Upper lobe of left lung (tissue), 6 donors: Measurements from ENCODE around the gene AQP2. TPM values are rescaled to one million over a fixed set of nuclear protein-coding genes. Genes with fewer than 3 reads are reported as not detected.

Source experiments
- ATAC-seq, 2 donors: fragments of 200-7000 bp; cut with Tn5 transposase; one replicate each; pipeline ENCODE4 v1.9.1; 2022; ENCODE audit warnings: mild to moderate bottlenecking in 2 of 2, moderate library complexity in 2 of 2; ENCODE audit not compliant: low FRiP score in 2 of 2
- DNase-seq, 2 donors: peaks; one replicate each; pipeline ENCODE4 v3.0.0-alpha.2; 2019 to 2020
- H3K27ac ChIP-seq, 4 donors: fragments of 200-600 bp; sonication (generic); one replicate each; pipeline ENCODE4 v1.5.1; 2016 to 2019
- H3K27me3 ChIP-seq, 4 donors: fragments of 200-600 bp; sonication (generic); one replicate each; pipeline ENCODE4 v1.5.1; 2017 to 2019
- H3K36me3 ChIP-seq, 4 donors: fragments of 200-600 bp; sonication (generic); one replicate each; pipeline ENCODE4 v1.5.1; 2016 to 2019
- H3K4me1 ChIP-seq, 4 donors: fragments of 200-600 bp; sonication (generic); one replicate each; pipeline ENCODE4 v1.5.1; 2018 to 2019
- H3K4me3 ChIP-seq, 4 donors: fragments of 200-600 bp; sonication (generic); one replicate each; pipeline ENCODE4 v1.5.1; 2017 to 2019; ENCODE audit warnings: mild to moderate bottlenecking in 2 of 4, moderate library complexity in 1 of 4
- H3K9me3 ChIP-seq, 4 donors: fragments of 200-600 bp; sonication (generic); one replicate each; pipeline ENCODE4 v1.5.1; 2018 to 2019
- EP300 ChIP-seq, 4 donors: sonication (generic); formaldehyde crosslinking; IDR thresholded peaks; one replicate each; pipeline ENCODE4 v1.5.1; 2017; ENCODE audit warnings: antibody characterized with exemption in 4 of 4, control low read depth in 2 of 4
- POLR2A ChIP-seq, 4 donors: fragments of 450-650 bp; IDR thresholded peaks; one replicate each; pipeline ENCODE4 v1.5.1; 2016 to 2017; ENCODE audit warnings: antibody characterized with exemption in 4 of 4, mild to moderate bottlenecking in 2 of 4
- POLR2AphosphoS5 ChIP-seq, 2 donors: sonication (generic); formaldehyde crosslinking; IDR thresholded peaks; one replicate each; pipeline ENCODE4 v1.5.1; 2017; ENCODE audit warnings: antibody characterized with exemption in 2 of 2
- whole genome bisulfite sequencing, 2 donors: methylation state at CpG; one replicate each; pipeline ENCODE4 v1.1.5; 2017 to 2018; 5-methylcytosine and 5-hydroxymethylcytosine counted together
- total RNA-seq, 6 donors: library from RNA; depleted of rRNA in 4 of 6; stranded (reverse); fragments of >200 nt in 4 of 6; gene quantifications; one replicate each; pipeline versions ENCODE4 v1.1.0 to v1.2.1, GENCODE V29; 2016 to 2021
- TF ChIP-seq, protein P1 (sequence below), 6 experiments: fragments of 450-650 bp in 4 of 6; fragments of 200-600 bp in 2 of 6; sonication (generic) in 2 of 6; IDR thresholded peaks; one replicate each; pipeline ENCODE4 v1.5.1; 2016 to 2019; ENCODE audit warnings: antibody characterized with exemption in 6 of 6
- donor health status: DM: no; HTN: no; CAD: no; lungs with moderate emphysema.
- donor health status: DM: no; HTN: yes; CAD: no; lungs with severe emphysema.

AQP2 gene
- total RNA-seq, 6 donors from 2014 or later, result 0.15 TPM; not detected in 5

- Histone ChIP-seq H3K9me3 (no peaks in the 10 kb centered on the region), H3K36me3 (no peaks in the 10 kb centered on the region), H3K4me3 (peak overlapping the region in 2 of 4 donors; percentile 23 to 27), H3K27me3 (no peaks in the 10 kb centered on the region), H3K4me1 (peaks cover 10 to 24% (median 14%) of the 10 kb centered on the region in 4 donors), H3K27ac (peak overlapping the region in 3 of 4 donors; percentile 27 to 56 (median 36))
- 11% methylated on average over 28 of the region's 28 CpGs for WGBS, 2 donors
- DNase-seq (peak; percentile 85 to 94), ATAC-seq (peak; percentile 90 to 97)
- no peak for TF ChIP-seq POLR2A (IDR thresholded peaks at IDR 0.05)
- TF ChIP-seq, protein P1, sequence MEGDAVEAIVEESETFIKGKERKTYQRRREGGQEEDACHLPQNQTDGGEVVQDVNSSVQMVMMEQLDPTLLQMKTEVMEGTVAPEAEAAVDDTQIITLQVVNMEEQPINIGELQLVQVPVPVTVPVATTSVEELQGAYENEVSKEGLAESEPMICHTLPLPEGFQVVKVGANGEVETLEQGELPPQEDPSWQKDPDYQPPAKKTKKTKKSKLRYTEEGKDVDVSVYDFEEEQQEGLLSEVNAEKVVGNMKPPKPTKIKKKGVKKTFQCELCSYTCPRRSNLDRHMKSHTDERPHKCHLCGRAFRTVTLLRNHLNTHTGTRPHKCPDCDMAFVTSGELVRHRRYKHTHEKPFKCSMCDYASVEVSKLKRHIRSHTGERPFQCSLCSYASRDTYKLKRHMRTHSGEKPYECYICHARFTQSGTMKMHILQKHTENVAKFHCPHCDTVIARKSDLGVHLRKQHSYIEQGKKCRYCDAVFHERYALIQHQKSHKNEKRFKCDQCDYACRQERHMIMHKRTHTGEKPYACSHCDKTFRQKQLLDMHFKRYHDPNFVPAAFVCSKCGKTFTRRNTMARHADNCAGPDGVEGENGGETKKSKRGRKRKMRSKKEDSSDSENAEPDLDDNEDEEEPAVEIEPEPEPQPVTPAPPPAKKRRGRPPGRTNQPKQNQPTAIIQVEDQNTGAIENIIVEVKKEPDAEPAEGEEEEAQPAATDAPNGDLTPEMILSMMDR (IDR thresholded peaks at IDR 0.05), result peak; percentile 75 to 85 (median 80)
Observed at GRCh38 chr12:49945394-49946080, 5.0 kb upstream of the AQP2 start.

DNA sequence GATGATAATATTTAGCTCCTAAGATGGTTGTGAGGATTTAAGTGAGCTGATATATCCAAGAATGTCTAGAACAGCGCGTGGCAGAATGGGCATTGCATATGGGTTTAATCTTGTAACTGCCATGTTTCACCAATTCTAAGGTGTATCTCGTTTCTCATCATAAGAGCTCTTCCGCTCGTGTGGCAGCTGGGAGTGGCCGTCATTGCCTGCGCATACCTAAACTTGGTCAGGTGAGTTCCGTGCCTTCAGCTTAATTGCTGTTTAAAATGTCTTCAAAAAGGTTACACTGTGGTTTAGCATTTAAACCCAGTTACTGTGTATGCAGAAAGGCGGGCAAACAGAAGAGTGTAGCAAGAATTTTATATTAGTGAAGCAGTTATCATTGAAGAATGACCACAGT lies 4.5 kb upstream of the AQP2 start:
- H3K9me3 ChIP-seq, result no peaks in the 10 kb centered on the region
- no peak overlapping the region for H3K4me3 ChIP-seq
- no peaks in the 10 kb centered on the region for H3K27me3 ChIP-seq
- WGBS, 2 donors, result 71% methylated on average over 9 of the region's 9 CpGs
- TF ChIP-seq POLR2AphosphoS5 (IDR thresholded peaks at IDR 0.05) (no peak), EP300 (IDR thresholded peaks at IDR 0.05) (no peak), POLR2A (IDR thresholded peaks at IDR 0.05) (no peak)
- TF ChIP-seq, protein P1 (IDR thresholded peaks at IDR 0.05), result no peak
- H3K4me1 ChIP-seq, result peaks cover 10 to 24% (median 14%) of the 10 kb centered on the region in 4 donors
- ATAC-seq (no peak), DNase-seq (peak in 1 of 2 donors; percentile 56)
- H3K27ac ChIP-seq, result peak overlapping the region in 2 of 4 donors; percentile 36 to 56
- H3K36me3 ChIP-seq, result no peaks in the 10 kb centered on the region

GRCh38 chr12:49946497-49946896 lies 4.0 kb upstream of the AQP2 start:
- DNase-seq, result no peak
- H3K4me3 ChIP-seq, result no peak overlapping the region
- TF ChIP-seq, protein P1 (IDR thresholded peaks at IDR 0.05), result no peak
- TF ChIP-seq POLR2AphosphoS5 (IDR thresholded peaks at IDR 0.05) (no peak), POLR2A (IDR thresholded peaks at IDR 0.05) (no peak), EP300 (IDR thresholded peaks at IDR 0.05) (no peak)
- WGBS, 2 donors, result 56 to 69% methylated on average over 3 of the region's 3 CpGs
- H3K27me3 ChIP-seq, result no peaks in the 10 kb centered on the region
- H3K27ac ChIP-seq, result no peak overlapping the region
- H3K36me3 ChIP-seq, result no peaks in the 10 kb centered on the region
- H3K9me3 ChIP-seq, result no peaks in the 10 kb centered on the region
- ATAC-seq, result no peak
- peaks cover 10 to 24% (median 14%) of the 10 kb centered on the region in 4 donors for H3K4me1 ChIP-seq

GRCh38 chr12:49947593-49948226 lies 2.8 kb upstream of the AQP2 start:
- H3K36me3 ChIP-seq, result no peaks in the 10 kb centered on the region
- no peak overlapping the region for H3K27ac ChIP-seq
- peaks cover 10 to 27% (median 19%) of the 10 kb centered on the region in 4 donors for H3K4me1 ChIP-seq
- no peak overlapping the region for H3K4me3 ChIP-seq
- WGBS, 2 donors, result 82% methylated on average over 7 of the region's 7 CpGs
- no peaks in the 10 kb centered on the region for H3K27me3 ChIP-seq
- ATAC-seq (no peak), DNase-seq (peak in 1 of 2 donors; percentile 8)
- no peaks in the 10 kb centered on the region for H3K9me3 ChIP-seq
- TF ChIP-seq POLR2AphosphoS5 (IDR thresholded peaks at IDR 0.05), result no peak
- TF ChIP-seq POLR2A (IDR thresholded peaks at IDR 0.05), result no peak
- TF ChIP-seq, protein P1 (IDR thresholded peaks at IDR 0.05), result no peak
- TF ChIP-seq EP300 (IDR thresholded peaks at IDR 0.05), result no peak
